Peyer's patch (tissue), 4 donors: Measurements from ENCODE around the gene NT5DC4.

ENCODE experiments used
- CTCF ChIP-seq, 6 experiments: fragments of 450-650 bp in 4 of 6; fragments of 200-600 bp in 2 of 6; sonication (generic) in 1 of 6; IDR thresholded peaks; one replicate each; pipeline ENCODE4 v1.5.1; 2017 to 2019; ENCODE audit warnings: antibody characterized with exemption in 6 of 6, mild to moderate bottlenecking in 3 of 6, moderate library complexity in 1 of 6
- POLR2A ChIP-seq, 2 donors: fragments of 450-650 bp; IDR thresholded peaks; one replicate each; pipeline ENCODE4 v1.5.1; 2017; ENCODE audit warnings: antibody characterized with exemption in 2 of 2, mild to moderate bottlenecking in 2 of 2, moderate library complexity in 2 of 2

GRCh38 chr2:112712903-112713584 lies 7.8 kb upstream of the NT5DC4 start:
- TF ChIP-seq POLR2A (IDR thresholded peaks at IDR 0.05) (no peak), CTCF (IDR thresholded peaks at IDR 0.05) (no peak)
